Caco-2 (cell line): Measurements from ENCODE around the gene PAGR1. TPM values are rescaled to one million over a fixed set of nuclear protein-coding genes. Genes with fewer than 3 reads are reported as not detected.

Experiments
- BruUV-seq: library from RNA; stranded (reverse); fragments of 400-500 nt; replicated peaks from 2 replicates; lab custom pipeline; 2021; lab: Mats Ljungman, UMichigan
- CTCF ChIA-PET: fragments of 300-600 bp; sonication (Branson Sonifier 250); formaldehyde crosslinking; loops from one replicate; lab custom pipeline; 2022; ENCODE audit warnings: antibody characterized with exemption; lab: Charles Lee
- POLR2A ChIA-PET: fragments of 300-600 bp; sonication (Branson Sonifier 250); formaldehyde crosslinking; loops from one replicate; lab custom pipeline; 2022; ENCODE audit warnings: antibody characterized with exemption; lab: Charles Lee
- DNase-seq, 2 experiments: peaks; one replicate each; pipeline versions ENCODE4 v3.0.0 to v3.0.0-alpha.2; 2020 to 2022
- H3K27me3 ChIP-seq: replicated peaks from 2 replicates; pipeline ENCODE4 v1.6.0; 2011; ENCODE audit warnings: low read length; ENCODE audit not compliant: control insufficient read depth, insufficient read depth
- H3K36me3 ChIP-seq: 2 replicates; pipeline ENCODE4 v1.5.1; 2011; ENCODE audit warnings: low read length; ENCODE audit not compliant: control insufficient read depth, insufficient read depth
- H3K4me1 ChIP-seq: fragments of 250-450 bp; sonication (Bioruptor Pico); 2 replicates; pipeline ENCODE4 v1.5.1; 2020; ENCODE audit warnings: mild to moderate bottlenecking
- H3K4me3 ChIP-seq: 2 replicates; pipeline ENCODE4 v1.5.1; 2011; ENCODE audit warnings: low read depth, mild to moderate bottlenecking, control low read depth, low read length
- H3K9me3 ChIP-seq: fragments of 250-450 bp; sonication (Bioruptor Pico); 2 replicates; pipeline ENCODE4 v1.5.1; 2020; ENCODE audit warnings: mild to moderate bottlenecking, moderate library complexity
- H3K27ac Mint-ChIP-seq: one replicate; pipeline ENCODE4 v1.8.0; 2022; ENCODE audit warnings: mixed read lengths; ENCODE audit not compliant: unreplicated experiment
- H3K27me3 Mint-ChIP-seq: one replicate; pipeline ENCODE4 v1.8.0; 2022; ENCODE audit warnings: mixed read lengths; ENCODE audit not compliant: insufficient read depth, unreplicated experiment
- H3K36me3 Mint-ChIP-seq: one replicate; pipeline ENCODE4 v1.8.0; 2022; ENCODE audit warnings: mild to moderate bottlenecking, mixed read lengths; ENCODE audit not compliant: insufficient read depth, unreplicated experiment
- H3K4me1 Mint-ChIP-seq: one replicate; pipeline ENCODE4 v1.8.0; 2022; ENCODE audit warnings: low read depth, mixed read lengths; ENCODE audit not compliant: unreplicated experiment
- H3K4me3 Mint-ChIP-seq: one replicate; pipeline ENCODE4 v1.8.0; 2022; ENCODE audit warnings: mild to moderate bottlenecking, moderate library complexity, mixed read lengths; ENCODE audit not compliant: unreplicated experiment
- H3K9me3 Mint-ChIP-seq: one replicate; pipeline ENCODE4 v1.8.0; 2022; ENCODE audit warnings: mixed read lengths; ENCODE audit not compliant: unreplicated experiment
- CTCF ChIP-seq, 2 experiments: fragments of 200-600 bp in 1 of 2; IDR thresholded peaks; 1 replicate in 1 of 2; 2 replicates in 1 of 2; pipeline versions ENCODE4 v1.5.1 to v1.8.0; 2011 to 2022; ENCODE audit warnings: antibody characterized with exemption in 1 of 2, control low read depth in 1 of 2, inconsistent platforms in 1 of 2, low read depth in 1 of 2, low read length in 1 of 2, mild to moderate bottlenecking in 1 of 2, moderate library complexity in 1 of 2; ENCODE audit not compliant: insufficient read depth in 1 of 2, severe bottlenecking in 1 of 2, unreplicated experiment in 1 of 2
- intact Hi-C: fragments of 100-400 bp; cut with micrococcal nuclease; formaldehyde crosslinking; loops from one replicate; pipeline ENCODE4 v1.10.0; 2022; ENCODE audit not compliant: unreplicated experiment
- total RNA-seq: library from RNA; stranded (reverse); gene quantifications from 2 replicates; pipeline ENCODE4 v1.2.3, GENCODE V29; 2022

Gene PAGR1
- total RNA-seq, 1 experiment from 2014 or later = 33.0 TPM

GRCh38 chr16:29841631-29842030 lies 25.7 kb downstream of the PAGR1 start:
- H3K27me3 Mint-ChIP-seq = no peaks in the 10 kb centered on the region
- no peak for TF ChIP-seq CTCF (IDR thresholded peaks at IDR 0.05; ENCODE audit: insufficient read depth in 1 of 2, low read depth in 1 of 2, low read length in 1 of 2, severe bottlenecking in 1 of 2, unreplicated experiment in 1 of 2)
- ChIA-PET POLR2A (no interaction called here), CTCF (no interaction called here)
- H3K36me3 Mint-ChIP-seq = peaks cover 16% of the 10 kb centered on the region
- H3K36me3 ChIP-seq = no peaks in the 10 kb centered on the region; the same call in 1 of the 2 replicates
- no peaks in the 10 kb centered on the region for H3K4me1 ChIP-seq
- no TSS peak for BruUV-seq
- no peaks in the 10 kb centered on the region for H3K27me3 ChIP-seq
- no peaks in the 10 kb centered on the region for H3K4me1 Mint-ChIP-seq
- no peak overlapping the region for H3K4me3 ChIP-seq
- H3K9me3 ChIP-seq = no peaks in the 10 kb centered on the region
- intact Hi-C loops = no loop called here
- DNase-seq = no peak
- no peak overlapping the region for H3K4me3 Mint-ChIP-seq
- H3K27ac Mint-ChIP-seq = no peak overlapping the region
- no peaks in the 10 kb centered on the region for H3K9me3 Mint-ChIP-seq

- Mint-ChIP-seq H3K4me1 (no peaks in the 10 kb centered on the region), H3K9me3 (no peaks in the 10 kb centered on the region), H3K36me3 (peaks cover 21% of the 10 kb centered on the region), H3K27ac (no peak overlapping the region), H3K27me3 (no peaks in the 10 kb centered on the region), H3K4me3 (no peak overlapping the region)
- intact Hi-C loops = no loop called here
- H3K4me1 ChIP-seq = no peaks in the 10 kb centered on the region
- no peaks in the 10 kb centered on the region for H3K9me3 ChIP-seq
- no peak for DNase-seq
- no TSS peak for BruUV-seq
- CTCF ChIA-PET = interaction anchor here (0.8 to 1.8 kb wide), 4 partner anchors 10 to 57 kb away, joined by 3 to 7 read pairs (median 4); partner anchors contain the start of gene SEZ6L2
- peaks cover 3% of the 10 kb centered on the region; the same call in 1 of the 2 replicates for H3K36me3 ChIP-seq
- H3K27me3 ChIP-seq = no peaks in the 10 kb centered on the region
- POLR2A ChIA-PET = interaction anchor here (0.5 kb wide), 1 partner anchor 37 kb away, joined by 3 read pairs; the partner anchor contains the start of gene MAZ
- TF ChIP-seq CTCF (IDR thresholded peaks at IDR 0.05; ENCODE audit: insufficient read depth in 1 of 2, low read depth in 1 of 2, low read length in 1 of 2, severe bottlenecking in 1 of 2, unreplicated experiment in 1 of 2) = no peak
- H3K4me3 ChIP-seq = no peak overlapping the region
Measured at GRCh38 chr16:29842732-29843346, 26.9 kb downstream of the PAGR1 start.

DNA sequence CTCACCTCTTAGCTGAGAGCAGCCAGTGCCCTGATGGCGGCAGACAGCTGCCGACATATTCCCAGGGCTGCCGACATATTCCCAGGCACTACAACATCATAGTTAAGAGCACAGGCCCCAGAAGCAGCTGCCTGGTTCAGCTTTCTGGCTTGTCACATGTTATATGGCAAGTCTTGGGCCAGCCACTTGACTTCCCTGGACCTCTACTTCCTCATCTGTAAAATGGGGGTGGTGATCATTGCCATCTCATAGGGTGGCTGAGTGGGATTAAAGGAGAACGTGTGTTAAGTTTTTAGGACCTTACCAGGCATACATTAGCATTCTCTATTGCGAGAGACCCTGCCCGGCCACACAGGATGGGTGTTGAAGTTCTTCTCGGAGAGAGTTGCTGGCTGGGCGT lies 28.0 kb downstream of the PAGR1 start:
- no TSS peak for BruUV-seq
- CTCF ChIA-PET = interaction anchor here (1.8 kb wide), 1 partner anchor 55 kb away, joined by 3 read pairs; the partner anchor contains the start of gene SEZ6L2
- TF ChIP-seq CTCF (IDR thresholded peaks at IDR 0.05; ENCODE audit: insufficient read depth in 1 of 2, low read depth in 1 of 2, low read length in 1 of 2, severe bottlenecking in 1 of 2, unreplicated experiment in 1 of 2) = no peak
- Histone ChIP-seq H3K4me3 (no peak overlapping the region), H3K9me3 (no peaks in the 10 kb centered on the region), H3K27me3 (no peaks in the 10 kb centered on the region), H3K36me3 (peaks cover 3% of the 10 kb centered on the region; the same call in 1 of the 2 replicates), H3K4me1 (no peaks in the 10 kb centered on the region)
- intact Hi-C loops = no loop called here
- Mint-ChIP-seq H3K4me1 (no peaks in the 10 kb centered on the region), H3K36me3 (peaks cover 21% of the 10 kb centered on the region), H3K9me3 (no peaks in the 10 kb centered on the region), H3K27ac (no peak overlapping the region), H3K27me3 (no peaks in the 10 kb centered on the region), H3K4me3 (no peak overlapping the region)
- no peak for DNase-seq
- POLR2A ChIA-PET = no interaction called here
